ENCODE measurements around the gene DOP1B. TPM values are rescaled to one million over a fixed set of nuclear protein-coding genes. Genes with fewer than 3 reads are reported as not detected.

The DOP1B gene
- total RNA-seq, 1 donor = 14.6 TPM

DNA sequence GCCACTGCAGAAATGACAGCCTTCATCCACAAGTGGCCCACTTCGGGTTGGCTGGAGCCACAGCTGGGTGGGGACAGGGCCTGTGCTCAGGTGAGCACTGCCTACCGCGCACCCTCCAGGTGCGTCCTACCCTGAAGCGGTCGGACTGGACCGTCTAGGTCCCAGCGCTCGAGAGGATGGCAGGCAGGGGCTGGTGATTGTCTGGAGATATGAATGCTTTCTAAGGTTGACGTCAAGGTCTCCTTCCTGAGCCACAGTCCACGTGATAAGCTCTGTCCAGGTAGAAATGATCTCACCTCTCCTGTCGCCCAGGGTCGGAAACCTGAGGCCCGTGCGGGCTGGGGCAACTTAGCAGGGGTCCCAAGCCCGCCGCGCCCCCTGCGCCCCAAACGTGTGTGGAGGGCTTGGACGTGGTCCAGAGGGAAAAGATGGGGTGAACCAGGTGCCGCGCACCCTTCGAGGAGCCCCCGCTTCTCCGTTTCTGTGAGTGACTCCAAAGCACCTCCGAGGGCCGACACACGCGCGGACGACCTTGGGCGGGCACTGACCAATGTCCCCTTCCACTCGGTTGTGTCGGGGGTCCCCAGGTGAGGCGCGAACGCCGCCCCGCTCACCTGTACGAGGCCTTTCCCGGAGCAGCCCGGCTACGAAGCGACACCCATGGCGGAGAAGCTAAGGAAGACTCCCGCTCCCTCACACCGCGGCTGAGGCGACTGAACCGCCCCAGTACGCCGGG lies 853 bp upstream of the DOP1B start:
- peaks cover 49% of the 10 kb centered on the region for H3K4me1 ChIP-seq (ENCODE audit: insufficient read depth, low read length)
- H3K27me3 ChIP-seq (ENCODE audit: insufficient read depth, low read length) = no peaks in the 10 kb centered on the region
- H3K9me3 ChIP-seq (ENCODE audit: low read depth, low read length) = no peaks in the 10 kb centered on the region
- H3K4me3 ChIP-seq (ENCODE audit: low read length) = peak overlapping the region; percentile 53

DNA sequence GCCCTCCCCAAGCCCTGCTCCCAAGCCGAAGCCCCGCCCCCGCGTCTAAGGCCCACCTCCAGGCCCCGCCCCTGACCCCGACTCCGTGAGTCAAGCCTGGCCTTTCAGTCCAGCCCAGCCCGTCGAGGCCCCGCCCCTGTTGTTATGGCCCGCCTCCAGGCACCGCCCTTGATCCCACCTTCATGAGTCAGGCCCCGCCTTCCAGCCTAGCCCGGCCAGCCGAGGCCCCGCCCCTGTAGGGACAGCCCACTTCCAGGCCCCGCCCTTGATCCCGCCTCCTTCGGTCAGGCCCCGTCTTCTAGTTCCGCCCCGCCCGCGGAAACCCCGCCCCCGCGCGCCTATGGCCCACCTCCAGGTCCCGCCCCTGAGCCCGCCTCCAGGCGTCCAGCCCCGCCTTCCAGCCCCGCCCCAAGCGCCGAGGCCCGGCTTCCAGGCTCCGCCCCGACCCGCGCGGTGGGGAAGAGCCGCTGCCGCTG lies 247 bp upstream of the DOP1B start:
- H3K4me1 ChIP-seq (ENCODE audit: insufficient read depth, low read length) = peaks cover 43% of the 10 kb centered on the region
- peak overlapping the region; percentile 88 for H3K4me3 ChIP-seq (ENCODE audit: low read length)
- no peaks in the 10 kb centered on the region for H3K27me3 ChIP-seq (ENCODE audit: insufficient read depth, low read length)
- no peaks in the 10 kb centered on the region for H3K9me3 ChIP-seq (ENCODE audit: low read depth, low read length)

DNA sequence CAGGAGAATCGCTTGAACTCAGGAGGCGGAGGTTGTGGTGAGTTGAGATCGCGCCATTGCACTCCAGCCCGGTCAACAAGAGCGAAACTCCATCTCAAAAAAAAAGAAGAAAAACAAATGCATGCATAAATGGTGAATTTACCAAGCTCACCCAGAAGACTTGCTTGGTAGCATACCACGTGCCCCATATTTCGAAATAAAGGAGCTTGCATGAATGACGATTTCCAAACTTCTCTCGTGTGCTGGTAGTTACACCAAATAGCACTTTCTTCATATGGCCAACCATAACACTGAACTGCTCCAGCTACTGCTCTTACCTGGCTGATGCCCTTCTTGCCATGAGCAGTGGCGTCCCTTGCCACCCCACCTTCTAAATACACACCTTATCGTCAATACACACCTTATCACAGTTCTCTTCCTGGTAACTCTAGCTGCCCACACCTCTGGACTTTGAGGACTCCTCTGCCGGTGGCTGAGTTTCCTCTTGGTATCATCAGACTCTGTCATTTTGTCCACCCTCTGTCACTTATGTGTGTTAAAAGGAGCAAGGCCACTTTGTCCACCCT lies 2.8 kb downstream of the DOP1B start:
- H3K27me3 ChIP-seq (ENCODE audit: insufficient read depth, low read length) = no peaks in the 10 kb centered on the region
- no peak overlapping the region for H3K4me3 ChIP-seq (ENCODE audit: low read length)
- no peaks in the 10 kb centered on the region for H3K9me3 ChIP-seq (ENCODE audit: low read depth, low read length)
- H3K4me1 ChIP-seq (ENCODE audit: insufficient read depth, low read length) = peaks cover 64% of the 10 kb centered on the region

DNA sequence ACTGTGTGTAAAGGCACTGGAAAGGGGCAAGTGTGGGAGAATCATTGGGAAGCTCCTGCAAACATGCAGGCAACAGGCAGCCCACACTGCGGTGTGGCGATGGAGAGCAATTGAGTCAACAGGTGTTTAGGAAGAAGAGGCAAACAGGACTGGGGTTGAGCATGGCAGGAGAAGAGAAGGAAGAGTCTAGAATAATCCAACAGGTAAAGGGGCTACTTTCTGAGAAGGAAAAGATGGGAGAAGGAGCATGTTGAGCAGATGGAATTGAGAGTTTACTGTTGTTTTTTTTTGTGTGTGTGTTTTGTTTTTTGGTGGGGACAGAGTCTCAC lies 4.2 kb downstream of the DOP1B start:
- H3K27me3 ChIP-seq (ENCODE audit: insufficient read depth, low read length) = no peaks in the 10 kb centered on the region
- H3K4me3 ChIP-seq (ENCODE audit: low read length) = no peak overlapping the region
- H3K9me3 ChIP-seq (ENCODE audit: low read depth, low read length) = no peaks in the 10 kb centered on the region
- H3K4me1 ChIP-seq (ENCODE audit: insufficient read depth, low read length) = peaks cover 58% of the 10 kb centered on the region

DNA sequence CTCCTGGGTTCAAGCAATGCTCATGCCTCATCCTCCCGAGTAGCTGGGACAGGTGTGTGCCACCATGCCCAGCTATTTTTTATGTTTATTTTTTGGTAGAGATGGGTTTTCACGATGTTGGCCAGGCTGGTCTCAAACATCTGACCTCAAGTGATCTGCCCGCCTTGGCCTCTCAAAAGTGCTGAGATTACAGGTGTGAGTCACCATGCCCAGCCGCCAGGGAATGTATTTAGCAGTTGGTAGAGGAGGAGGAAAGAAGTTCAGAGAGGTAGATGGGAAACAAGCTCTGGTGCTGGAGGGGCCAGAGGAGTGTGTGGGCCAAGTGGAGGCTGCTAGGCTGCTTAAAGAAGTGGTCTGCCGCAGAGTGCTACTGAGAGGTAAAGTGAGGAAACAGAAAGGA lies 6.0 kb downstream of the DOP1B start:
- Histone ChIP-seq H3K4me1 (ENCODE audit: insufficient read depth, low read length) (peaks cover 55% of the 10 kb centered on the region), H3K9me3 (ENCODE audit: low read depth, low read length) (no peaks in the 10 kb centered on the region), H3K27me3 (ENCODE audit: insufficient read depth, low read length) (no peaks in the 10 kb centered on the region), H3K4me3 (ENCODE audit: low read length) (no peak overlapping the region)

DNA sequence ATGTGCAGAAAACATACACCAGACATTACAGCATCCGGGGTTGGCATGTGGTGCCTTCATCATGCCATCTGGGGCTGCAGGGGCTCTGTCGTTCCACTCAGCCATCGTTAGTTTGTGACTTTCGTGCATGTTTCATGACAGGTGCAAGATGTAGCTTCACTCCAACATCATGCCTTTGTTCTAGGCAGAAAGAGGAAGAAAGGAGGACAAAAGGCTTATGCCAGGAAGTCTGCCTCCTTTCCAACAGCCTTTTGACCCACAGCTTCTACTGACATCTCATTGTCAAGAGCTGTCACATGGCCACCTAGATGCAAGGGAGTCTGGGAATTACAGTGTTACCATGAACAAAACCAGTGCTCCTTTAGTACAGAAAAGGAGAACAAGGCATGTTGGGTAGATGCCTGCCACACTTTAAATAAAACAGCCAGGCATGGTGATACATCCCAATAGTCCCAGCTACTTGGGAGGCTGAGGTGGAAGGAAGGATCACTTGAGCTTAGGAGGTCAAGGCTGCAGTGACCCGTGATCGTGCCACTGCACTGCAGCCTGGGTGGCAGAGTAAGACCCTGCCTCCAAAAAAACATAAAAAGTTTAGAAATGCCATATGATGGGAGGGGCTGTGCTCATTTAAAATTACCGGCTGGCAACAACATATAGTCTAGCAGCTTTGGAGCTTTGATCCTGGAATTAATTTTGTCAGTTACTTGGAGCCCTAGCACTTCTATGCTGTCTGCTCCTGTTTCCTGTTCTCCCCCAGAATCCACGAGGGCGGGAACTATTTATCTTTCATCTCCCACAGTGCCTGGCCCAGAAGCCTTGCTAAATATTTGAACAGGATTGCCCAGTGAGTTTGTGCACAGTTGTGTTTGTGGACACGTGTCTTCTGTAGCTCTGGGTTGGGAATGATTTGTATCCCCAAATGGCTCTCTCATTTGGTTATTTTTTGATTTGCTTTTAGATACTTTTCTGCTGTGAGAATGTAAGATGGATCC lies 7.4 kb downstream of the DOP1B start:
- Histone ChIP-seq H3K4me3 (ENCODE audit: low read length) (no peak overlapping the region), H3K9me3 (ENCODE audit: low read depth, low read length) (no peaks in the 10 kb centered on the region), H3K27me3 (ENCODE audit: insufficient read depth, low read length) (no peaks in the 10 kb centered on the region), H3K4me1 (ENCODE audit: insufficient read depth, low read length) (peaks cover 44% of the 10 kb centered on the region)

DNA sequence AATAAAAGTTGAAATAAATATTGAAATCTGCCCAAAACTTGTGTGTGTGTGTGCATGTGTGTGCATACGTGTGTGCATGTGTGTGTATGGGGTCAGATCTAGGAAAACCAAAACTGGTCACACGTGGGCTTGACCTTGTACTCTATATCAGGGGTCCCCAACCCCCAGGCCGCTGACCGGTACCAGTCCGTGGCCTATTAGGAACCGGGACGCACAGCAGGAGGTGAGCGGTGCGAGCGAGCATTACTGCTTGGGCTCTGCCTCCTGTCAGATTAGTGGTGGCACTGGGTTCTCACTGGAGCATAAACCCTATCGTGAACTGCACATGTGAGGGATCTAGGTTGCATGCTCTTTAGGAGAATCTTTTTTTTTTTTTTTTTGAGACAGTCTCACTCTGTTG lies 8.7 kb downstream of the DOP1B start:
- no peaks in the 10 kb centered on the region for H3K27me3 ChIP-seq (ENCODE audit: insufficient read depth, low read length)
- no peak overlapping the region for H3K4me3 ChIP-seq (ENCODE audit: low read length)
- no peaks in the 10 kb centered on the region for H3K9me3 ChIP-seq (ENCODE audit: low read depth, low read length)
- peaks cover 41% of the 10 kb centered on the region for H3K4me1 ChIP-seq (ENCODE audit: insufficient read depth, low read length)

DNA sequence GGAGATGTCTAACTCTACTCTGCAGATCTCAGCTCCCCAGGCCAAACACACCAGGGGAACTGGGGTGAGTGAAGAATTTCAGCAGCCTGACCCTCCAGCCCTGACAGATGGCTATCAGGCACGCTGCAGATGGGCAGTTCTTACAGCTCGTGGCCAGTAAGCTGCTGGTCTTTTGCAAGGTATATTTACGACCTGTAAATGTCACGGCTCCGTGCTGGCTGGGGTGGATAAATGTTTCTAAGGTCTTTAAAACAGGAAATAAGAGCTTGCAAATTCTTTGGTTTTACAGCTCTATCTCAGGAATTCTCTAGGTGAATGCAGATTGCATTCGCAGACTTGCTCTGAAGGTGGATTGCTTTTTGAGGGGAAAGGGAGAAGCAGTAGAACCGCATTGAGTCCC lies 10.1 kb downstream of the DOP1B start:
- Histone ChIP-seq H3K4me1 (ENCODE audit: insufficient read depth, low read length) (peaks cover 49% of the 10 kb centered on the region), H3K4me3 (ENCODE audit: low read length) (no peak overlapping the region), H3K9me3 (ENCODE audit: low read depth, low read length) (no peaks in the 10 kb centered on the region), H3K27me3 (ENCODE audit: insufficient read depth, low read length) (no peaks in the 10 kb centered on the region)

DNA sequence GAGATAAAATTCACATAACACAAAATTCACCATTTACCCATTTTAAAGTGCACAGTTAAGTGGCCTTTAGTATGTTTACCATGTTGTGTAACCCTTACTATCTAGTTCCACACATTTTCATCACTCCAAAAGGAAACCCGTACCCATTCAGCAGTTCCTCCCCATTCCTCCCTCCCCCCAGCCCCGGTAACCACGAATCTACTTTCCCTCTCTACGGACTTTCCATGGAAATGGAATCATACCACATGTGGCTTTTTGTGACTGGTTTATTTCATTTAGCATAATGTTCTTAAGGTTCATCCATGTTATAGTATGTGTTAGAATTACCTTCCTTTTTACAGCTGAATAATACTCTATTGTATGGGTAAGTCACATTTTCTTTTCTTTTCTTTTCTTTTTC lies 10.9 kb downstream of the DOP1B start:
- Histone ChIP-seq H3K9me3 (ENCODE audit: low read depth, low read length) (no peaks in the 10 kb centered on the region), H3K4me3 (ENCODE audit: low read length) (no peak overlapping the region), H3K4me1 (ENCODE audit: insufficient read depth, low read length) (peaks cover 56% of the 10 kb centered on the region), H3K27me3 (ENCODE audit: insufficient read depth, low read length) (no peaks in the 10 kb centered on the region)

DNA sequence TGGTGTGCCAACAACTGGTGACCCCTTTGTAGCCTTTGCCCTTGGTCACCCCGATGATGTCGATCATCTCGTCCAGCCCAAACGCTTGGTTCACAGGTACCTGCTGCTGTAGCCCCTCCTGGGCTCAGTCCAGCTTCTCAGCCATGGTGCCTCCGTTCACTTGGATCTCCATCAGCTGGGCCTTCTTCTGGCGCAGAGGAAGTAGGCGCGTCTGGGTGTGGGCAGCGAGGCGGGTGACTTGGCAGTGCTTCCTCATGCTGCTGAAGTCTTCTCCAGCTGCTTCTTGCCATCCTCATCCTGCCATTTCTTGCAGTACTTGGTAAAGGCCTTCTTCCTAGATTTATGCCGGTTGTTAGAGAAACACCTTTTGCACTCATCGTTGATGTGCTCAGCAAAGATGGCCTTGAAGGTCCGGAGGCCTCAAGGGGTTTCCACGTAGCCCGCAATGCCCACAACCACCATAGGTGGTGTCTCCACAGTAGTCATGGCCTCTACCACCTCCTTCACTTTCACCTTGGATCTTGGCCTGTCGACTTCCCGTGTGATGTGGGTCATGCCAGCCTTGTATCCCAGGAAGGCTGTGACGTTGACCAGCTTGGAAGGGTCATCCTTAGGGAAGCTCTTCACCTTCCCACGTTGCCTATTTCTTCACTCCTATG lies 13.0 kb downstream of the DOP1B start:
- peaks cover 55% of the 10 kb centered on the region for H3K4me1 ChIP-seq (ENCODE audit: insufficient read depth, low read length)
- H3K27me3 ChIP-seq (ENCODE audit: insufficient read depth, low read length) = no peaks in the 10 kb centered on the region
- no peak overlapping the region for H3K4me3 ChIP-seq (ENCODE audit: low read length)
- H3K9me3 ChIP-seq (ENCODE audit: low read depth, low read length) = no peaks in the 10 kb centered on the region

DNA sequence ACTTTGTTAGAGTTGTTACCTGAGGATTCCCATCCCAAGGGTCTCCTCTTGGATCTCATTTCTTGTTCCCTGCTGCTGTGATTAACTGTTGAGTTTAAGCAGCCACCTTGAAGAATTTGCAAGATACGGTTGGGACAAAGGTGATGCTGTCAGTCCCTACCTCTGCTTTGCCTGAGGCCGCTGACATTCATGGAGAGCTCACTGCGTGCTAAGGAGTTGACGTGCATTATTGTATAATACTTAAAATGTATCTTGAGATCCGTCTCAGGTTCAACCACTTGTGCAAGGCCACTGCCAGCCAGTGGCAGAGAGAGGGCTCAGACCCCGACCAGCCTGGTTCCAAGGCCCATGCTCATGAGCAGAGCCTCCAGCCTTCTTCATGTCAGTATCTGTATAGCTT lies 14.2 kb downstream of the DOP1B start:
- H3K4me1 ChIP-seq (ENCODE audit: insufficient read depth, low read length) = peaks cover 56% of the 10 kb centered on the region
- no peaks in the 10 kb centered on the region for H3K9me3 ChIP-seq (ENCODE audit: low read depth, low read length)
- H3K27me3 ChIP-seq (ENCODE audit: insufficient read depth, low read length) = no peaks in the 10 kb centered on the region
- H3K4me3 ChIP-seq (ENCODE audit: low read length) = no peak overlapping the region

DNA sequence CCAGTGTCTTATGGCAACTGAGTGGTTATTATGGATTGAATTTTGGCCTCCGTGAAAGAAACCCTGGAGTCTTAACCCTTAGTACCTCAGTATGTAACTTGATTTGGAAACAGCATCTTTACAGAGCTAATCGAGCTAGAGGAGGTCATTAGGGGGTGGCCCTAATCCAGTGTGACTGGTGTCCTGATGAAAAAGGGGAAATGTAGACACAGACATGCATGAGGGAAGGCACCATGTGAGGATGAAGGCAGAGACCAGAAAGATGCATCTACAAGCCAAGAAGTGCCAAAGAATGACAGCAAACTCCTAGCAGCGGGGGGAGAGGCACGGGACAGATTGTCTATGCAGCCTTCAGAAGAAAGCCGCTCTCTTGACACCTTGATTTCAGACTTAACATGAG lies 14.7 kb downstream of the DOP1B start:
- peaks cover 56% of the 10 kb centered on the region for H3K4me1 ChIP-seq (ENCODE audit: insufficient read depth, low read length)
- no peaks in the 10 kb centered on the region for H3K27me3 ChIP-seq (ENCODE audit: insufficient read depth, low read length)

DNA sequence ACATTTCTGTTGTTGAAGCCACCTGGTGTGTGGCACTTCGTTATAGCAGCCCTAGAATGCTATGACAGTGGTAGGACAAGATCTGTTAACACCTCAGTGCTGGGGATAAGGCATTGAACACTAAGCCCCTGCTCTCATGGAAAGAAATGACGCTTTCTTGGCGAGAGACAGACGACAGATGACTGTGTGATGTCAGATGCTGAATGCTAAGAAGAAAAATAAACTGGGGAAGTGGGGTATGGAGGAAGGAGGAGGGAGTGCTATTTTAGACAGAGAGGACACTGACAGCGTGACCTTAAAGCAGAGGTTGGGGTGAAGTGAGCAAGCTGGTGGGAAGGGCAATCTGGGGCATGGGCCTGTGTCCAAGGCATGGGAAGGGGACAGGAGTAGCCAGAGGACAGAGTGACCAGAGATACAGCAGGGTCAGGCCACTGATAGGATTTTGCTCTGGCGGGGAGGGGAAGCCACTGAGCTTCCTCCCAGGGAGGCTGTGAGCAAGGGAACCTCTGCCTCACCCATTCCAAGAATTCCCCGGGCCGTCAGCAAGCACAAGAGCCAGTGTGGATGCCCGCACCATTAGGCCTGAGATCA lies 15.2 kb downstream of the DOP1B start:
- H3K4me3 ChIP-seq (ENCODE audit: low read length) = no peak overlapping the region
- H3K4me1 ChIP-seq (ENCODE audit: insufficient read depth, low read length) = peaks cover 52% of the 10 kb centered on the region
- H3K27me3 ChIP-seq (ENCODE audit: insufficient read depth, low read length) = no peaks in the 10 kb centered on the region
- no peaks in the 10 kb centered on the region for H3K9me3 ChIP-seq (ENCODE audit: low read depth, low read length)

More for the DNA sequence above, 14.7 kb downstream of the DOP1B start:
- no peaks in the 10 kb centered on the region for H3K9me3 ChIP-seq (ENCODE audit: low read depth, low read length)
- H3K4me3 ChIP-seq (ENCODE audit: low read length) = no peak overlapping the region

DNA sequence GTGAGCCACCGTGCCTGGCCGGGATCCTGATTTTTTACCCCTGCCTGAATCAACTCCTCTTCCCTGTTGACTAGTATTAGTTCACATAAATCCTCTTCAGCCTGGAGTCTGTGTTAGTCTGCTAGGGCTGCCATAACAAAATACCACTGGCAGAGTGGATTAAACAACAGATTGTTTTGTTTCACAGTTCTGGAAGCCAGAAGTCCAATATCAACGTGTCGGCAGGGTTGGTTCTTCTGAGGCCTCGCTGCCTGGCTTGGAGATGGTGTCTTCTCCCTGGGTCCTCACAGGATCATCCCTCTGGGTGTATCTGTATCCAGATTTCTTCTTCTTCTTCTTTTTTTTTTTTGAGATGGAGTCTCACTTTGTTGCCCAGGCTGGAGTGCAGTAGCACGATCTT lies 18.2 kb downstream of the DOP1B start:
- Histone ChIP-seq H3K4me3 (ENCODE audit: low read length) (no peak overlapping the region), H3K27me3 (ENCODE audit: insufficient read depth, low read length) (no peaks in the 10 kb centered on the region), H3K4me1 (ENCODE audit: insufficient read depth, low read length) (peaks cover 53% of the 10 kb centered on the region), H3K9me3 (ENCODE audit: low read depth, low read length) (no peaks in the 10 kb centered on the region)

Measured in mononuclear cell (primary cell).